Neuronal stem cell (in vitro differentiated cells): ENCODE results near the gene EDC3.

Experiments
- DNase-seq: peaks from one replicate; pipeline ENCODE4 v3.0.0-alpha.2; 2013; ENCODE audit warnings: low spot score
- H2AFZ ChIP-seq: one replicate; pipeline ENCODE4 v1.6.1; 2013; ENCODE audit warnings: mild to moderate bottlenecking, low read length, inconsistent platforms
- H2AK5ac ChIP-seq: 2 replicates; pipeline ENCODE4 v1.6.1; 2013; ENCODE audit warnings: low read depth, mild to moderate bottlenecking, inconsistent platforms, low read length, moderate library complexity, mixed read lengths
- H2BK120ac ChIP-seq: 2 replicates; pipeline ENCODE4 v1.6.1; 2013; ENCODE audit warnings: low read depth, mild to moderate bottlenecking, inconsistent platforms, low read length, moderate library complexity, mixed read lengths
- H2BK12ac ChIP-seq: one replicate; pipeline ENCODE4 v1.6.1; 2013; ENCODE audit warnings: low read length, inconsistent platforms
- H2BK15ac ChIP-seq: 2 replicates; pipeline ENCODE4 v1.6.1; 2013; ENCODE audit warnings: mild to moderate bottlenecking, low read length, inconsistent platforms, mixed read lengths
- H2BK5ac ChIP-seq: one replicate; pipeline ENCODE4 v1.6.1; 2013; ENCODE audit warnings: inconsistent platforms, mild to moderate bottlenecking, low read length, moderate library complexity
- H3K14ac ChIP-seq: one replicate; pipeline ENCODE4 v1.6.1; 2013; ENCODE audit warnings: low read length, inconsistent platforms
- H3K18ac ChIP-seq: 2 replicates; pipeline ENCODE4 v1.6.1; 2013; ENCODE audit warnings: low read length, inconsistent platforms
- H3K23ac ChIP-seq: 2 replicates; pipeline ENCODE4 v1.6.1; 2013; ENCODE audit warnings: low read depth, mild to moderate bottlenecking, mixed read lengths, low read length, inconsistent platforms; ENCODE audit not compliant: poor library complexity
- H3K27ac ChIP-seq: replicated peaks from 3 replicates; pipeline ENCODE4 v1.5.1; 2013; ENCODE audit warnings: low read length, inconsistent platforms
- H3K27me3 ChIP-seq, 3 experiments: 2 replicates each; pipeline ENCODE4 v1.6.1; 2013; ENCODE audit warnings: low read length in 3 of 3, mild to moderate bottlenecking in 2 of 3, inconsistent platforms in 1 of 3, low read depth in 1 of 3, mixed read lengths in 1 of 3, moderate library complexity in 1 of 3; ENCODE audit not compliant: control insufficient read depth in 3 of 3, insufficient read depth in 3 of 3
- H3K36me3 ChIP-seq, 2 donors: replicated peaks in 1 of 2; 2 replicates each; pipeline ENCODE4 v1.6.1; 2013; ENCODE audit warnings: low read length in 2 of 2; ENCODE audit not compliant: control insufficient read depth in 2 of 2, insufficient read depth in 2 of 2
- H3K4ac ChIP-seq: 2 replicates; pipeline ENCODE4 v1.6.1; 2013; ENCODE audit warnings: inconsistent platforms, mild to moderate bottlenecking, low read length, moderate library complexity
- H3K4me1 ChIP-seq, 2 donors: 1 replicate in 1 of 2; 2 replicates in 1 of 2; pipeline ENCODE4 v1.6.1; 2013; ENCODE audit warnings: low read length in 2 of 2, low read depth in 1 of 2; ENCODE audit not compliant: control insufficient read depth in 2 of 2, insufficient read depth in 1 of 2
- H3K4me2 ChIP-seq: one replicate; pipeline ENCODE4 v1.6.1; 2013; ENCODE audit warnings: mild to moderate bottlenecking, low read length, inconsistent platforms; ENCODE audit not compliant: insufficient read depth, poor library complexity, severe bottlenecking
- H3K4me3 ChIP-seq, 2 donors: 2 replicates each; pipeline ENCODE4 v1.5.1; 2013; ENCODE audit warnings: low read length in 2 of 2, mild to moderate bottlenecking in 2 of 2, inconsistent platforms in 1 of 2, moderate library complexity in 1 of 2
- H3K79me1 ChIP-seq: one replicate; pipeline ENCODE4 v1.6.1; 2013; ENCODE audit warnings: low read depth, mild to moderate bottlenecking, inconsistent platforms, low read length, moderate library complexity
- H3K9ac ChIP-seq: one replicate; pipeline ENCODE4 v1.6.1; 2013; ENCODE audit warnings: mild to moderate bottlenecking, low read depth, low read length, inconsistent platforms; ENCODE audit not compliant: poor library complexity
- H3K9me3 ChIP-seq, 2 donors: replicated peaks in 1 of 2; 2 replicates each; pipeline versions ENCODE3 to v1.6.1; 2013; ENCODE audit warnings: low read length in 2 of 2, mild to moderate bottlenecking in 2 of 2, inconsistent platforms in 1 of 2, low read depth in 1 of 2, mixed read lengths in 1 of 2, moderate library complexity in 1 of 2; ENCODE audit not compliant: control insufficient read depth in 2 of 2, insufficient read depth in 1 of 2
- H4K8ac ChIP-seq: one replicate; pipeline ENCODE4 v1.6.1; 2013; ENCODE audit warnings: low read depth, mild to moderate bottlenecking, inconsistent platforms, low read length, moderate library complexity
- H4K91ac ChIP-seq: one replicate; pipeline ENCODE4 v1.6.1; 2013; ENCODE audit warnings: low read length, low read depth, mild to moderate bottlenecking, inconsistent platforms; ENCODE audit not compliant: poor library complexity
- WGBS, 2 donors: extraction: QIAGEN DNeasy Blood & Tissue Kit; methylation state at CpG; one replicate each; pipeline ENCODE4 v1.1.7; 2013; ENCODE audit warnings: missing lambda C conversion rate in 2 of 2, mixed read lengths in 1 of 2; ENCODE audit not compliant: insufficient read length in 2 of 2, insufficient replicate concordance in 1 of 2; ENCODE audit errors: extremely low coverage in 2 of 2; 5-methylcytosine and 5-hydroxymethylcytosine counted together

EDC3 gene

DNA sequence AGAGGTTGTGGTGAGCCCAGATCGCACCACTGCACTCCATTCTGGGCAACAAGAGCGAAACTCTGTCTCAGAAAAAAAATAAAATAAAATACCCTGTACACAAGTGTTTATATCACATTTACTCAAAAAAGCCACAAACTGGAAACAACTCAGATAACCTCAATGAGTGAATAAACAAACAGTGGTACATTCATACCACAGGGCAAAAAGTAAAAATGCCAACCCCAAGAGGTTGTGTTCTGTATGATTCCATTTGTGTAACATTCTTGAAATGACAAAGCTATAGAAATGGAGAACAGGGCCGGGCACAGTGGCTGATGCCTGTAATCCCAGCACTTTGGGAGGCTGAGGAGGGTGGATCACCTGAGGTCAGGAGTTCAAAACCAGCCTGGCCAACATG lies 12.9 kb downstream of the EDC3 start:
- no peak overlapping the region for H3K14ac ChIP-seq
- no peak overlapping the region for H4K8ac ChIP-seq
- H3K36me3 ChIP-seq = peaks cover 6 to 35% of the 10 kb centered on the region in 2 donors
- no CpG with 5 or more reads among the region's 3 CpGs for WGBS, 2 donors
- H2BK15ac ChIP-seq = no peak overlapping the region
- no peaks in the 10 kb centered on the region for H3K27me3 ChIP-seq
- H3K9me3 ChIP-seq = peaks cover 6 to 13% of the 10 kb centered on the region in 2 donors
- peaks cover 2% of the 10 kb centered on the region for H3K79me1 ChIP-seq
- H3K4ac ChIP-seq = no peak overlapping the region
- no peak overlapping the region for H2AFZ ChIP-seq
- no peak overlapping the region for H2BK120ac ChIP-seq
- no peak overlapping the region for H3K9ac ChIP-seq
- no peak overlapping the region for H3K4me3 ChIP-seq
- no peak for DNase-seq
- no peak overlapping the region for H3K23ac ChIP-seq
- H3K27ac ChIP-seq = no peak overlapping the region
- no peak overlapping the region for H3K4me2 ChIP-seq
- H2BK5ac ChIP-seq = no peak overlapping the region
- H2BK12ac ChIP-seq = no peak overlapping the region
- no peaks in the 10 kb centered on the region for H3K4me1 ChIP-seq
- no peak overlapping the region for H3K18ac ChIP-seq
- H2AK5ac ChIP-seq = no peak overlapping the region
- no peak overlapping the region for H4K91ac ChIP-seq

GRCh38 chr15:74680456-74680855 lies 15.4 kb downstream of the EDC3 start:
- Histone ChIP-seq H3K4me3 (no peak overlapping the region), H2BK120ac (no peak overlapping the region), H3K27ac (no peak overlapping the region), H2BK15ac (no peak overlapping the region), H3K79me1 (peaks cover 2% of the 10 kb centered on the region), H3K14ac (no peak overlapping the region), H3K9me3 (peaks cover 6 to 12% of the 10 kb centered on the region in 2 donors), H3K4me2 (no peak overlapping the region), H3K18ac (no peak overlapping the region), H4K91ac (no peak overlapping the region), H2BK12ac (no peak overlapping the region), H3K9ac (no peak overlapping the region), H3K36me3 (peaks cover 6 to 20% of the 10 kb centered on the region in 2 donors), H2BK5ac (no peak overlapping the region), H2AK5ac (no peak overlapping the region), H3K23ac (no peak overlapping the region), H3K27me3 (no peaks in the 10 kb centered on the region), H2AFZ (no peak overlapping the region), H3K4me1 (no peaks in the 10 kb centered on the region), H4K8ac (no peak overlapping the region), H3K4ac (no peak overlapping the region)
- WGBS, 2 donors = no CpG with 5 or more reads among the region's 2 CpGs
- no peak for DNase-seq

DNA sequence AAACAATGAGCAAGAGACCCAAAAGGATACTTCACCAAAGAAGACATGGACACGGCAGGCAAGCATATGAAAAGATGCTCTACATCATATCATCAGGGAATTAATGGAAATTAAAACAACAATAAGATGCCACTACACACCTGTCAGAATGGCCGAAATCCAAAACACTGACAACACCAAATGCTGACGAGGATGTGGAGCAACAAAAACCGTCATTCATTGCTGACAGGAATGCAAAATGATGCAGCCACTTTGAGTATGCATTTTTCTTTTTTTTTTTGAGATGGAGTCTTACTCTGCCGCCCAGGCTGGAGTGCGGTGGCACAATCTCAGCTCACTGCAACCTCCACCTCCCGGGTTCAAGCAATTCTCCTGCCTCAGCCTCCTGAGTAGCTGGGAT lies 19.0 kb downstream of the EDC3 start:
- Histone ChIP-seq H3K23ac (no peak overlapping the region), H4K8ac (no peak overlapping the region), H3K27me3 (no peaks in the 10 kb centered on the region), H2BK5ac (no peak overlapping the region), H3K79me1 (no peaks in the 10 kb centered on the region), H2AK5ac (no peak overlapping the region), H3K4me2 (no peak overlapping the region), H2BK120ac (no peak overlapping the region), H2BK15ac (no peak overlapping the region), H3K27ac (no peak overlapping the region), H3K9ac (no peak overlapping the region), H3K4me1 (no peaks in the 10 kb centered on the region), H3K36me3 (peaks cover 0 to 29% of the 10 kb centered on the region in 2 donors), H3K4me3 (no peak overlapping the region), H3K9me3 (no peaks in the 10 kb centered on the region), H2AFZ (no peak overlapping the region), H3K4ac (no peak overlapping the region), H4K91ac (no peak overlapping the region), H3K14ac (no peak overlapping the region), H2BK12ac (no peak overlapping the region), H3K18ac (no peak overlapping the region)
- DNase-seq = no peak
- WGBS, 2 donors = no CpG with 5 or more reads among the region's 7 CpGs

GRCh38 chr15:74674161-74674560 lies 21.7 kb downstream of the EDC3 start:
- Histone ChIP-seq H2BK120ac (no peak overlapping the region), H3K27me3 (no peaks in the 10 kb centered on the region), H2BK5ac (no peak overlapping the region), H3K4me2 (no peak overlapping the region), H3K36me3 (peaks cover 9 to 54% of the 10 kb centered on the region in 2 donors), H3K23ac (no peak overlapping the region), H3K14ac (no peak overlapping the region), H3K9ac (no peak overlapping the region), H3K9me3 (no peaks in the 10 kb centered on the region), H4K8ac (no peak overlapping the region), H2AK5ac (no peak overlapping the region), H3K27ac (no peak overlapping the region), H3K18ac (no peak overlapping the region), H4K91ac (no peak overlapping the region), H3K4me1 (no peaks in the 10 kb centered on the region), H2BK15ac (no peak overlapping the region), H3K4ac (no peak overlapping the region), H2AFZ (no peak overlapping the region), H2BK12ac (no peak overlapping the region), H3K79me1 (no peaks in the 10 kb centered on the region), H3K4me3 (no peak overlapping the region)
- no CpG with 5 or more reads among the region's 3 CpGs for WGBS, 2 donors
- DNase-seq = no peak
